Thyroid gland (tissue), 4 donors: Measurements from ENCODE around the gene KRTAP10-7. TPM values are rescaled to one million over a fixed set of nuclear protein-coding genes. Genes with fewer than 3 reads are reported as not detected.
"Not testable (repeated sequence)": the region's sequence is repeated elsewhere in the genome, so short reads cannot be mapped to it uniquely, and the experiment has no call there.

Experiments
- DNase-seq, 2 donors: peaks; one replicate each; pipeline ENCODE4 v3.0.0-alpha.2; 2019
- H3K27ac ChIP-seq, 3 donors: fragments of 200-600 bp; sonication (generic); 1 replicate in 2 of 3; 2 replicates in 1 of 3; pipeline ENCODE4 v1.5.1; 2016 to 2019; ENCODE audit warnings: mild to moderate bottlenecking in 1 of 3, moderate library complexity in 1 of 3
- H3K27me3 ChIP-seq: fragments of 200-600 bp; sonication (generic); one replicate; pipeline ENCODE4 v1.5.1; 2019
- H3K36me3 ChIP-seq, 2 donors: fragments of 200-600 bp; sonication (generic); one replicate each; pipeline ENCODE4 v1.5.1; 2016 to 2019
- H3K4me1 ChIP-seq, 2 donors: fragments of 200-600 bp; sonication (generic); one replicate each; pipeline ENCODE4 v1.5.1; 2017 to 2019
- H3K4me3 ChIP-seq, 3 donors: fragments of 200-600 bp; sonication (generic); replicated peaks in 1 of 3; 1 replicate in 2 of 3; 2 replicates in 1 of 3; pipeline ENCODE4 v1.5.1; 2016; ENCODE audit warnings: mild to moderate bottlenecking in 1 of 3
- H3K9me3 ChIP-seq: fragments of 200-600 bp; sonication (generic); one replicate; pipeline ENCODE4 v1.5.1; 2017
- POLR2A ChIP-seq, 2 donors: fragments of 450-650 bp; IDR thresholded peaks; one replicate each; pipeline ENCODE4 v1.6.1; 2017; ENCODE audit warnings: antibody characterized with exemption in 2 of 2, mild to moderate bottlenecking in 2 of 2, moderate library complexity in 1 of 2
- WGBS, 2 donors: methylation state at CpG; one replicate each; pipeline ENCODE4 v1.1.5; 2017; 5-methylcytosine and 5-hydroxymethylcytosine counted together
- intact Hi-C: fragments of 100-400 bp; cut with DNase I; formaldehyde crosslinking; loops from one replicate; pipeline ENCODE4 v1.15.1; 2023
- total RNA-seq, 4 donors: library from RNA; depleted of rRNA; stranded (reverse); fragments of >200 nt; gene quantifications; one replicate each; pipeline ENCODE4 v1.2.3, GENCODE V29; 2016
- TF ChIP-seq, protein P1 (sequence below), 6 experiments: fragments of 200-600 bp in 3 of 6; fragments of 450-650 bp in 3 of 6; sonication (generic) in 3 of 6; IDR thresholded peaks; one replicate each; pipeline ENCODE4 v1.5.1; 2016 to 2019; ENCODE audit warnings: antibody characterized with exemption in 6 of 6, mild to moderate bottlenecking in 2 of 6, inconsistent platforms in 1 of 6, moderate library complexity in 1 of 6

Gene KRTAP10-7
- total RNA-seq, 4 donors from 2014 or later: not detected

GRCh38 chr21:44603911-44604310 lies 3.5 kb downstream of the KRTAP10-7 start:
- no peak for DNase-seq
- Histone ChIP-seq H3K4me1 (no peaks in the 10 kb centered on the region), H3K27me3 (no peaks in the 10 kb centered on the region), H3K4me3 (no peak overlapping the region), H3K36me3 (no peaks in the 10 kb centered on the region), H3K9me3 (no peaks in the 10 kb centered on the region), H3K27ac (no peak overlapping the region)
- intact Hi-C loops: no loop called here
- TF ChIP-seq POLR2A (IDR thresholded peaks at IDR 0.05): no peak
- TF ChIP-seq, protein P1, sequence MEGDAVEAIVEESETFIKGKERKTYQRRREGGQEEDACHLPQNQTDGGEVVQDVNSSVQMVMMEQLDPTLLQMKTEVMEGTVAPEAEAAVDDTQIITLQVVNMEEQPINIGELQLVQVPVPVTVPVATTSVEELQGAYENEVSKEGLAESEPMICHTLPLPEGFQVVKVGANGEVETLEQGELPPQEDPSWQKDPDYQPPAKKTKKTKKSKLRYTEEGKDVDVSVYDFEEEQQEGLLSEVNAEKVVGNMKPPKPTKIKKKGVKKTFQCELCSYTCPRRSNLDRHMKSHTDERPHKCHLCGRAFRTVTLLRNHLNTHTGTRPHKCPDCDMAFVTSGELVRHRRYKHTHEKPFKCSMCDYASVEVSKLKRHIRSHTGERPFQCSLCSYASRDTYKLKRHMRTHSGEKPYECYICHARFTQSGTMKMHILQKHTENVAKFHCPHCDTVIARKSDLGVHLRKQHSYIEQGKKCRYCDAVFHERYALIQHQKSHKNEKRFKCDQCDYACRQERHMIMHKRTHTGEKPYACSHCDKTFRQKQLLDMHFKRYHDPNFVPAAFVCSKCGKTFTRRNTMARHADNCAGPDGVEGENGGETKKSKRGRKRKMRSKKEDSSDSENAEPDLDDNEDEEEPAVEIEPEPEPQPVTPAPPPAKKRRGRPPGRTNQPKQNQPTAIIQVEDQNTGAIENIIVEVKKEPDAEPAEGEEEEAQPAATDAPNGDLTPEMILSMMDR (IDR thresholded peaks at IDR 0.05): no peak
- WGBS, 2 donors: 88 to 96% methylated on average over 8 of the region's 8 CpGs

DNA sequence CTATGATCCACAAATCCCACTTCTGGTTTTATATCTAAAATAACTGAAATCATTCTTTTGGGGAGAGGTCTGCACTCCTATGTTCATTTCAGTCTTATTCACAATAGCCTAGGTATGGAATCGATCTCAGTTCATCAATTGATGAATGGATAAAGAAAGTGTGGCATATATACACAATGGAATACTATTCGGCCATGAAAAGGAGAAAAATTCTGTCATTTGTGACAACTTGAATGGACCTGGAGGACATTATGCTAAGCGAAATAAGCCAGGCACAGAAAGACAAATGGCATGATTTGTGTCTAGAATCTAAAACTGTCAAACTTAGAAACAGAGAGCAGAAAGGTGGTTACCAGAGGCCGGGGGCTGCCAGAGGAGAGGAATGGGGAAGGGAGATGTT lies 6.1 kb downstream of the KRTAP10-7 start:
- WGBS, 2 donors: 79 to 83% methylated on average over 4 of the region's 4 CpGs
- Histone ChIP-seq H3K27ac (no peak overlapping the region), H3K4me1 (no peaks in the 10 kb centered on the region), H3K4me3 (no peak overlapping the region), H3K9me3 (no peaks in the 10 kb centered on the region), H3K27me3 (no peaks in the 10 kb centered on the region), H3K36me3 (no peaks in the 10 kb centered on the region)
- intact Hi-C loops: no loop called here
- TF ChIP-seq POLR2A (IDR thresholded peaks at IDR 0.05): no peak
- TF ChIP-seq, protein P1 (IDR thresholded peaks at IDR 0.05): no peak
- DNase-seq: no peak

- no peak for DNase-seq
- intact Hi-C loops: no loop called here
- Histone ChIP-seq H3K4me3 (no peak overlapping the region), H3K27me3 (no peaks in the 10 kb centered on the region), H3K4me1 (no peaks in the 10 kb centered on the region), H3K9me3 (no peaks in the 10 kb centered on the region), H3K27ac (no peak overlapping the region), H3K36me3 (no peaks in the 10 kb centered on the region)
- TF ChIP-seq POLR2A (IDR thresholded peaks at IDR 0.05): no peak
- TF ChIP-seq, protein P1 (IDR thresholded peaks at IDR 0.05): no peak
These were observed 8.8 kb downstream of the KRTAP10-7 start for GRCh38 chr21:44609193-44609592.

DNA sequence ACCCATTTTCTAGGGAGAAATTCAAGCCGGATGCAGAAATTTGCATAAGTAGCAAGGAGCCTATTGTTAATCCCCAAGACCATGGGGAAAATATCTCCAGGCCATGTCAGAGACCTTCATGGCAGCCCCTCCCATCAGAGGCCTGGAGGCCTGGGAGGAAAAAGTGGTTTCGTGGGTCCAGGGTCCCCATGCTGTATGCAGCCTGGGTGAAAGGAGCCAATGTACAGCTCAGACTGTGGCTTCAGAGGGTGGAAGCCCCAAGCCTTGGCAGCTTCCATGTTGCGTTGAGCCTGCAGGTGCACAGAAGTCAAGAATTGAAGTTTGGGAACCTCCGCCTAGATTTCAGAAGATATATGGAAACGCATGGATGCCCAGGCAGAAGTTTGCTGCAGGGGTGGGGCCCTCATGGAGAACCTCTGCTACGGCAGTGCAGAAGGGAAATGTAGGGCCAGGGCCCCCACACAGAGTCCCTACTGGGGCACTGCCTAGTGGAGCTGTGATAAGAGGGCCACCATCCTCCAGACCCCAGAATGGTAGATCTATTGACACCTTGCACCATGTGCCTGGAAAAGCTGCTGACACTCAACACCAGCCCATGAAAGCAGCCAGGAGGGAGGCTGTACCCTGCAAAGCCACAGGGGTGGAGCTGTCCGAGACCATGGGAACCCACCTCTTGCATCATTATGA lies 9.9 kb downstream of the KRTAP10-7 start:
- 99% methylated on average over 5 to 7 of the region's 7 CpGs for WGBS, 2 donors
- H3K36me3 ChIP-seq, H3K9me3 ChIP-seq, H3K4me1 ChIP-seq, DNase-seq, intact Hi-C loops, H3K27ac ChIP-seq, H3K4me3 ChIP-seq, H3K27me3 ChIP-seq: not testable (repeated sequence)

DNA sequence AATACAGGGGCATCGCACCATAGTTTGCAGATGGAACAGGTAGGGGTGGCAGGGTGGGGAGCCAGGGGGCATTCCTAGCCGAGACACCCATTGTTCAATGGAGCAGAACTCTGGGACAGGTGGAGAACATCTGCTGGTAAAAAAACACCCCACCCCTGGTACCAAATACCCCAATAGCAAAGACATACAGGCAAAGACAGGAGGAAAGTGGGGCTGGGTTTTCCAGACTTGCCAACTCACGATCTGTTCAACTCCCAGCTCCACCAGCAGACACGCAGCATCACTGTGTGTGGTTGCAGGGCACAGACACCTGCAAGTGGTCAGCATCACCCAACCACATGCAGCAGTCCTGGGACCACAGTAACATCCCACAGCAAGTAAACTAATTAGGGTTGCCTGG lies 11.2 kb downstream of the KRTAP10-7 start:
- Histone ChIP-seq H3K27me3 (no peaks in the 10 kb centered on the region), H3K9me3 (no peaks in the 10 kb centered on the region), H3K36me3 (no peaks in the 10 kb centered on the region), H3K27ac (no peak overlapping the region), H3K4me3 (no peak overlapping the region), H3K4me1 (no peaks in the 10 kb centered on the region)
- intact Hi-C loops: no loop called here
- TF ChIP-seq POLR2A (IDR thresholded peaks at IDR 0.05): no peak
- TF ChIP-seq, protein P1 (IDR thresholded peaks at IDR 0.05): no peak
- no peak for DNase-seq
- WGBS, 2 donors: 92 to 96% methylated on average over 4 of the region's 4 CpGs
